ENCODE results near the gene CD300H. TPM values are rescaled to one million over a fixed set of nuclear protein-coding genes. Genes with fewer than 3 reads are reported as not detected.

Gene CD300H
- total RNA-seq, 1 donor from 2014 or later = not detected

GRCh38 chr17:74526681-74527080 is 40.6 kb downstream of the CD300H start:
- DNase-seq (ENCODE audit: low spot score) = no peak
- TF ChIP-seq CTCF (IDR thresholded peaks at IDR 0.05; ENCODE audit: unreplicated experiment) = no peak
- no peaks in the 10 kb centered on the region for H3K4me1 Mint-ChIP-seq (ENCODE audit: unreplicated experiment)
- H3K36me3 Mint-ChIP-seq (ENCODE audit: low read depth, unreplicated experiment) = peaks cover 5% of the 10 kb centered on the region
- no peak overlapping the region for H3K27ac Mint-ChIP-seq (ENCODE audit: unreplicated experiment)
- peaks cover 8% of the 10 kb centered on the region for H3K27me3 Mint-ChIP-seq (ENCODE audit: unreplicated experiment)
- no peaks in the 10 kb centered on the region for H3K9me3 Mint-ChIP-seq (ENCODE audit: unreplicated experiment)
- H3K4me3 Mint-ChIP-seq (ENCODE audit: unreplicated experiment) = no peak overlapping the region

- Mint-ChIP-seq H3K27me3 (ENCODE audit: unreplicated experiment) (peaks cover 8% of the 10 kb centered on the region), H3K4me3 (ENCODE audit: unreplicated experiment) (no peak overlapping the region), H3K9me3 (ENCODE audit: unreplicated experiment) (no peaks in the 10 kb centered on the region), H3K36me3 (ENCODE audit: low read depth, unreplicated experiment) (peaks cover 5% of the 10 kb centered on the region), H3K27ac (ENCODE audit: unreplicated experiment) (no peak overlapping the region), H3K4me1 (ENCODE audit: unreplicated experiment) (no peaks in the 10 kb centered on the region)
- DNase-seq (ENCODE audit: low spot score) = no peak
- no peak for TF ChIP-seq CTCF (IDR thresholded peaks at IDR 0.05; ENCODE audit: unreplicated experiment)
Observed at GRCh38 chr17:74525781-74526288, 41.5 kb downstream of the CD300H start.

- H3K4me3 Mint-ChIP-seq (ENCODE audit: unreplicated experiment) = no peak overlapping the region
- H3K27ac Mint-ChIP-seq (ENCODE audit: unreplicated experiment) = no peak overlapping the region
- no peak for DNase-seq (ENCODE audit: low spot score)
- peaks cover 5% of the 10 kb centered on the region for H3K36me3 Mint-ChIP-seq (ENCODE audit: low read depth, unreplicated experiment)
- TF ChIP-seq CTCF (IDR thresholded peaks at IDR 0.05; ENCODE audit: unreplicated experiment) = no peak
- peaks cover 6% of the 10 kb centered on the region for H3K27me3 Mint-ChIP-seq (ENCODE audit: unreplicated experiment)
- H3K4me1 Mint-ChIP-seq (ENCODE audit: unreplicated experiment) = no peaks in the 10 kb centered on the region
- no peaks in the 10 kb centered on the region for H3K9me3 Mint-ChIP-seq (ENCODE audit: unreplicated experiment)
Observed at GRCh38 chr17:74525465-74525725, 41.9 kb downstream of the CD300H start.

GRCh38 chr17:74524653-74525464 is 42.5 kb downstream of the CD300H start:
- no peaks in the 10 kb centered on the region for H3K9me3 Mint-ChIP-seq (ENCODE audit: unreplicated experiment)
- peaks cover 5% of the 10 kb centered on the region for H3K36me3 Mint-ChIP-seq (ENCODE audit: low read depth, unreplicated experiment)
- peaks cover 6% of the 10 kb centered on the region for H3K27me3 Mint-ChIP-seq (ENCODE audit: unreplicated experiment)
- no peak for TF ChIP-seq CTCF (IDR thresholded peaks at IDR 0.05; ENCODE audit: unreplicated experiment)
- no peak for DNase-seq (ENCODE audit: low spot score)
- H3K4me1 Mint-ChIP-seq (ENCODE audit: unreplicated experiment) = no peaks in the 10 kb centered on the region
- no peak overlapping the region for H3K27ac Mint-ChIP-seq (ENCODE audit: unreplicated experiment)
- no peak overlapping the region for H3K4me3 Mint-ChIP-seq (ENCODE audit: unreplicated experiment)

- no peak overlapping the region for H3K4me3 Mint-ChIP-seq (ENCODE audit: unreplicated experiment)
- peaks cover 6% of the 10 kb centered on the region for H3K27me3 Mint-ChIP-seq (ENCODE audit: unreplicated experiment)
- no peaks in the 10 kb centered on the region for H3K9me3 Mint-ChIP-seq (ENCODE audit: unreplicated experiment)
- no peak overlapping the region for H3K27ac Mint-ChIP-seq (ENCODE audit: unreplicated experiment)
- peaks cover 5% of the 10 kb centered on the region for H3K36me3 Mint-ChIP-seq (ENCODE audit: low read depth, unreplicated experiment)
- no peak for TF ChIP-seq CTCF (IDR thresholded peaks at IDR 0.05; ENCODE audit: unreplicated experiment)
- DNase-seq (ENCODE audit: low spot score) = no peak
- no peaks in the 10 kb centered on the region for H3K4me1 Mint-ChIP-seq (ENCODE audit: unreplicated experiment)
Observed at GRCh38 chr17:74523308-74523707, 44.0 kb downstream of the CD300H start.

Measured in endothelial cell (in vitro differentiated cells).